ENCODE measurements around the gene GPR146.

DNA sequence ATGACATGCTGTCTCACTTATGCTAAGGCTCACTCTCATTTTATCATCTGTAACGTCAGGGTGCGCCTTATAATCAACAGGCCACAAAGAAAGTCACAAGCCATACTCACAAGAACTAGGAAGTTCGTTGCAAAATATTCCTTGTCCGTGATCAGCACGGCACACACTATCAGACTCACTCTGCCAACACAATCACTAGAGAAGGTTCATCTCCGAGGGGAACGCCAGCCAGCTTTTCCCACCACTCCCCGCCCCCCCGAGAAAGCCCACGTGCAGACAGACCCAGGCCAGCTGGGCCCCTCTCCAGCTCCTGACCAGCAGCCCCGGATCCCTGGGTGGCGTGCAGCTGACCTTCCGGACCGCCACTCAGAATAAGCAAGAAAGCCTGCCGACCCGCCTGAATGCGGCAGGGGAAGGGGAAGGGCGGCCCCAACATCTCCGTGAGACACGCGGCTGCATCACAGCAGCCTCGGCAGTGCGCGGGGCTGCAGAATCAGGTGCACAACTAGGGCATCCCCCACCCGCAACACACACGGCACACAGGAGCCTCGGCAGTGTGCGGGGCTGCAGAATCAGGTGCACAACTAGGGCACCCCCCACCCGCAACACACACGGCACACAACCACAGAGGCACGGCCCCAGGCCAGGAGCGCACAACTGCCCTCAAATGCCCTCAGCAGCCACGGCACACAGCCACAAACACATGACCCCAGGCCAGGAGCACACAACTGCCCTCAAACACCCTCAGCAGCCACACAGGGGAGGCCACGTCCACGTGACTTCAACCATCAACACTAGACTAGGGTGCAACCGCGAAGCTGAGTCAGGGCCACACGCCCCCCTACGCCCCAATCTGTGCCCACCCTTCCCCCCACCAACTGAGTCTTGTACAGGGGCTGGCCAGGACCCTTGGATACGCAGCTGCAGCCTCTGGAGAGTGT, 2.5 kb upstream of the GPR146 start:
- TF ChIP-seq, protein P1, sequence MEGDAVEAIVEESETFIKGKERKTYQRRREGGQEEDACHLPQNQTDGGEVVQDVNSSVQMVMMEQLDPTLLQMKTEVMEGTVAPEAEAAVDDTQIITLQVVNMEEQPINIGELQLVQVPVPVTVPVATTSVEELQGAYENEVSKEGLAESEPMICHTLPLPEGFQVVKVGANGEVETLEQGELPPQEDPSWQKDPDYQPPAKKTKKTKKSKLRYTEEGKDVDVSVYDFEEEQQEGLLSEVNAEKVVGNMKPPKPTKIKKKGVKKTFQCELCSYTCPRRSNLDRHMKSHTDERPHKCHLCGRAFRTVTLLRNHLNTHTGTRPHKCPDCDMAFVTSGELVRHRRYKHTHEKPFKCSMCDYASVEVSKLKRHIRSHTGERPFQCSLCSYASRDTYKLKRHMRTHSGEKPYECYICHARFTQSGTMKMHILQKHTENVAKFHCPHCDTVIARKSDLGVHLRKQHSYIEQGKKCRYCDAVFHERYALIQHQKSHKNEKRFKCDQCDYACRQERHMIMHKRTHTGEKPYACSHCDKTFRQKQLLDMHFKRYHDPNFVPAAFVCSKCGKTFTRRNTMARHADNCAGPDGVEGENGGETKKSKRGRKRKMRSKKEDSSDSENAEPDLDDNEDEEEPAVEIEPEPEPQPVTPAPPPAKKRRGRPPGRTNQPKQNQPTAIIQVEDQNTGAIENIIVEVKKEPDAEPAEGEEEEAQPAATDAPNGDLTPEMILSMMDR (conservative IDR thresholded peaks at IDR 0.05; ENCODE audit: low read depth, low read length): no peak
- TF ChIP-seq EZH2 (IDR thresholded peaks at IDR 0.05; ENCODE audit: borderline replicate concordance, low read depth, low read length, poor library complexity, severe bottlenecking): no peak

Data from A673 (cell line).